Skeletal muscle cell (primary cell): ENCODE data around the gene GAB2.
"Not testable (repeated sequence)": the region's sequence is repeated elsewhere in the genome, so short reads cannot be mapped to it uniquely, and the experiment has no call there.

Experiments
- DNase-seq: peaks from one replicate; pipeline ENCODE4 v3.0.0-alpha.2; 2010; ENCODE audit warnings: low read depth
- H3K4me3 ChIP-seq: 2 replicates; pipeline ENCODE4 v1.5.1; 2011; ENCODE audit warnings: low read depth, mild to moderate bottlenecking, control low read depth, low read length, moderate library complexity

GAB2 gene

DNA sequence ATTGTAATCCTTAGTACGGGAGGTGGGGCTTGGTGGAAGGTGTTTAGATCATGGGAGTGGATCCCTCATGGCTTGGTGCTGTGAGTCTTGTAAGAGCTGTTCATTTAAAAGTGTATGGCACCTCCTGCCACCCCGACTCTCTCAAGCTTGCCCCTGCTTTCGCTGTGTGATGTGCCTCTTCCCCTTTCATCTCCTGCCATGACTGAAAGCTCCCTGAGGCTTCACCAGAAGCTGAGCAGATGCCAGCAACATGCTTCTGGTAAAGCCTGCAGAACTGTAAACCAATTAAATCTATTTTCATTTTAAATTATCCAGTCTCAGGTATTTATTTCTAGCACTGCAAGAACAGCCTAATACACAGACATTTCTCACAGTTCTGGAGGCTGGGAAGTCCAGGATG, 40.8 kb downstream of the GAB2 start:
- H3K4me3 ChIP-seq, result no peak overlapping the region
- no peak for DNase-seq

DNA sequence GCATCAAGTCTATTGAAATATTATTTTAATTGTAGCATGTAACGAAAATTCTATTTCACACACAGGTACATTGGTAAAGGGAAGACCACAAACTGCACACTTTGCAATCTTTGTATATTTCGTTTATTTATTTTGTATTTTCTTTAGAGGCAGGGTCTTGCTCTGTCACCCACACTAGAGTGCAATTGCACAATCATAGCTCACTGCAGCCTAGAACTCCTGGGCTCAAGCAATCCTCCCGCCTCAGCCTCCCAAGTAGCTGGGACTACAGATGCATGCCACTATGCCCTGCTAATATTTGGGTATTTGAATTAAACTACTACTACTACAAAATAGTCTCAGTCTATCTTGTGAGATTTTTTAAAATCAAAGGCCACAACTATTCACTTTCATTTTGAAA, 42.7 kb downstream of the GAB2 start:
- DNase-seq, result no peak
- no peak overlapping the region for H3K4me3 ChIP-seq

DNA sequence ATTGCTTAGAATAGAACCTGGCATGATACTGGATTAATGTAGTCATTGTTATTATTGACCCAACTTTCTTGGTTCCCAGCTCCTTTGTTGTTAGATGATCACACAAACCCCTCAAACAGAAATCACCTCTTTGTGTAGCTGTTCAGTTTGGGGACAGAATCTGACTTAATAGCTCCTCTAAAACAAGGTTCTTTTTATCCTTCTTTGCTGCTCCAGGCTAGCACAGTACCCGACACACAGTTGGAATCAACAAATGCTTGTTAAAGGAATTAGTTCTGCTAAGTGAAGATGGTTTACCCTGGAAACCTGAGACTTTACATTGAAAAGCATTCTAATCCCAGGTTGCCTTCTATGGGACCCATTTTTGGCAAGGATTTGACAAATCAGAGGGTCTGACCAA, 43.9 kb downstream of the GAB2 start:
- no peak for DNase-seq
- no peak overlapping the region for H3K4me3 ChIP-seq

DNA sequence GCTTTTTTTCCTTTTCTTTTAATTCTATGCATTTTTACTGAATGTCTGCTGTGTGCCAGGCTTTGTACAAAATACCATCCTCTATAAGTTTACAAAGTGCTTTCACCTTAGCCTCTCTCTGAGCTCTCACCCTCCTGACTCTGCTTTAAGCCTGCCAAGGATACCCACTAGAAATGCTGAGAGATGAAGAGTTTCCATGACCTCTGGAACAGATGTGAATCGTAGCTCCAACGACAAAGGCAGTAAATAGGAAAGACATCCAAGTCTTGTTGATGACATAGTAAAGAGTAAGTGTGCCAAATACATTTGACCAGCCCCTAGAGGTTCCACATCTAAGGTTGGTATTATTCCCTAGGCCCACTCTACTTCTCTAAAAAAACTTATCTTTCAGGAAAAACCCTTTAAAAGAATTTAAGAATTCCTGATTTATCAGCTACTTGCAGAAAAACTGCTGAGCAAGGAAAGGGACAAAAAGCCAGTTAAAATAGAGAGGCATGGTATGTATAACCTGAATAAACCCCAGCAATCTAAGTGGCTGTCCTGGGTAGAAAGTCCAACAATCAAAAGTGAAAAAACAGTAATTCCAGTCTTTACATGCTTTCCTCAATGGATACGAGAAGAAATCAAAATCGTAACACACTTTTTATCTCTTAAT, 45.4 kb downstream of the GAB2 start:
- no peak for DNase-seq
- no peak overlapping the region for H3K4me3 ChIP-seq

DNA sequence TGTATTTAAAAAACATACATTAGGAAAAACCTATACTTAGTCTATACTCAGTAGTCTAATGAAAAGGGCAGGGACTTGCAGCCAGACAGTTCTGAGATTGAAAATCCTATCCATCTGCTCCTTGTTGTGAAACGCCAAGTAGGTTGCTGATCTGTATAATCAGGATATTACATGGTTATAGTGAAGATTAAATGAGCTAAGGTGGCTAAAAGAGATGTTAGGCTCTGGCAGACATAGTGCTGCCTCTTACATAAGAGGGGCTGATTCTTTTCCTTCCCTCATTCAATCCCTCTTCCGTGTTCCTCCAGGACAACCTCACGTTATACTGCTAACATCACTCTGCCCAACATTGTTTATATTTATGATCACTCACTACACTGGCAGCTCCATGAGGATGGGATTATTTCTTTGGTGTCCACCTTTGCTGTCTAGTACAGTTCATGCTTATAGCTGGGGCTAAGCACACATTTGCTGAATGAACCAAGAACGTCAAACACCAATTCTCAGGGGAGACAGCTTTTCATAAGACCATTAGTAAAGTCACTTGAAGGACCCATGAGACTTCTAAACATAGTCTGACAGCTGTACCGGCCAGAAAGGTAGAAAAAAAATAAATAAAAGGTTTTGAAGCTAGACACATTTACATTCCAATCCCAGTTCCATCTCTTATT, 46.3 kb downstream of the GAB2 start:
- no peak for DNase-seq
- no peak overlapping the region for H3K4me3 ChIP-seq

DNA sequence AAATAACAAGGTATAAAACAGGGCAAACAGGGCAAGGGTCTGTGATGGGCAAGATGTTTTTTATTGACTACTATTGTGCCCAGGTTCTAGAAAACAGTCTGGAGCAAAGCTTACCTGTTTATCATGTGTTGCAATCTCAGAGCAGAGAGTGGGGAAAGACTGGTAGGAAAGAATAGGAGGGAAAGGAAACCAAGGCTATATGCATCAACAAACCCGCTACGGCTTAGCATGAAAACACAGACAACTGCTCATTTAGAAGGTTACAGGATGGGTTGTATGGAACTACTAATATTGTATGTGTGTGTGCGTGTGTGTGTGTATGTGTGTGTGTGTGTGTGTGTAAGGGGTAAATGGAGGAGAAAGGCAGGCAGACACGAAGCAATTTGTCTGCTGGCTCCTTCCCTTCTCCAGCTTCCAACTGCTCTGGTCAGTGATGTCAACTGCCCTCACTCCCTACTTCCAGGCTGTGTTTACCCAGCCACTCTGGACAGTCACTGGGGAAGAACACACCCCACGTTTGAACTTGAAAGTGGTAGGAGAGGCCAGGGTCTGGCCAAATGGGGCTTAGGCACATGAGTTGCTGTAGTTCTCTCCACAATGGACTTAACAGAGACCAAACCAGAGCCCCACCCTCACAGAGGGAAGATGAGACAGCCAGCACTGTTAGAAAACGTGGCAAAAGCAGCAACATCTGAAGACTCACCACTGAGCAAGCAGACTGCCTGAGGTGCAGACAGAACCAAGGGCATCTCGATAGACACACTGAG, 47.0 kb downstream of the GAB2 start:
- no peak for DNase-seq
- no peak overlapping the region for H3K4me3 ChIP-seq

DNA sequence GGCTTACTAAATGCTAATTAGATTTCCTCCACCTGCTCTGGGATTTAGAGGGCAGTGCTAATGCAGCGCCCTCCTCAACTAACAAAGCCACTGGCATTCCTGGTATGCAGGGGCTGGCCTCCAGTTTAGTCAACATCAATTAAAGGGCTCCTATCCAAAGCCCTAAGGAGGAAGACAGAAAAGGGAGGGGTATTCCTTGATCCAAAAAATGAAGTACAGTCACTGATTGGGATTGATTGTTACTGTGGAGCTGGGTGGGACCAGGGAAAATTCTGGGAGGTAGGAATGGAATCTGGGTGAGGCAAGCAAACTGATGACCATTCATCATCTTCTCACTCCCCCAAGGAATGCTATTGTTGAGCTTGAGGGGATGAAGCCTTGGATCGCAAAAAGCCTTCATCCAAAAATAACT, 52.2 kb downstream of the GAB2 start:
- no peak overlapping the region for H3K4me3 ChIP-seq
- no peak for DNase-seq

DNA sequence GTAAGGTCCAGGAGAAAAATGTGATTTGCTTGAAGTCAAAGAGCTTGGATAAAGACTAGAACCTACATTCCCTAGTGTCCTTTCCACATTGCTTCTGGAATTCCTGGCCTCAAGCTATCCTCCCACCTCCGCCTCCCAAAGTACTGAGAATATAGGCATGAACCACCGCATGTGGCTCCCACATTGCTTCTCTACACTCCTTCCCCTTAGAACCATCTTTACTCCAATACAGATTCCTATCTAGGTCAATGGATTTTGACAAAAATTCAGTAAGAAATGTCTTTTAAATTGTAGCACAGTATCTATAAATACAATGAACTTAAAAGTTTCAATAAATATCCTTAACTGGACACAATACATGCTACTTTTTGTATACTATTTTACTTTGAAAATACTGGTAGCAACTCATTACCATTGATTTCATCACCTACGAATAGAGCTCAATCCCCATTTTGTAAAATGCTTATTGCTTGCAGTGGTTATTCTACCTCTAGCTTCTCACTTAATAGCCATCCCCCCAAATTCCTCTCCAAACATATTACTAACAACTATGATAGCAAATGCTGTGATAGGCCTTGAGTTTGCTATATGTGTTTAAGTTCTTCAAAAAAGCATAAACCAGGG, 53.4 kb downstream of the GAB2 start:
- H3K4me3 ChIP-seq, result no peak overlapping the region
- no peak for DNase-seq

DNA sequence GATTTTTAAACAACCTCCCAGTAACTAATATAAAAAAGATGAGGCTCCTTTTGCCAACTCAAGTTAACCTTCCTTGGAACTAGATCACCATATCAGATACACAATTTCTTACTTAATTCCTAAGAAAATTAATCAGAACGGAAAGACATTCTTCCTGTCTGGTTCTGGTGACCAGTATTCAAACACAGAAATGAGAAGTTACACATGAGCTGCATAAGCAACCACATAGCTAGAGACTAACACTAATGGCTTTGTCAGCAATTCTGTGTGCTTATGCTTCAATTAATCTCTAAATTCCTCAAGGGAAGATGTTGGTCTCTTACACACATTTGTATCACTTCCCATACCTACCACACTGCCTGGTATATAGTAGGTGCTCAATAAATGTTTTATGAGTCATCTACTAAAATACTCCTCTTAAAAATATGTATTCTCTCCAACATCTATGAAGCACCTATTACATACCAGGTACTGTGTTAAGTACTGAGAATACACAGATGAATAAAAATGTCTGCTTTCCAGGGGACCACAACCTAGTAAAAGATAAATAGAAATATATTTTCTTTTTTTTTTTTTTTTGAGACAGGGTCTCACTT, 54.5 kb downstream of the GAB2 start:
- no peak overlapping the region for H3K4me3 ChIP-seq
- DNase-seq, result no peak

DNA sequence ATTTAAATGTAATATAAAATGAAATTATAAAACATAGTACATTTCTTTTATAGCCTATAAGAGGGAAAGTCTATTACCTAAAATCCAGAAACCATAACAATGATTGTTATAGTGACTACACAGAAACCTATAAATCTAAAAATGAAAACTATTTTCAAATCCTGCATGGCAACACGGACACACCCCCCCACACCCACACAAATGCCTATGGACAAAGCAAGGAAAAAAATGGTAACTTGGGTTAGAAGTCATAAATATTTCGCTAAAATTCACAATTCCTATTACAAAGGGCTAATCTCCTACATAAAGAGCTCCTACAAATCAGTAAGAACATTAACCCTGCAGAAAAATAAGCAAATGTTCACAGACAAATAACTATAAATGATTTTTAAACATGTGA, 56.4 kb downstream of the GAB2 start:
- DNase-seq, result no peak
- H3K4me3 ChIP-seq, result no peak overlapping the region

DNA sequence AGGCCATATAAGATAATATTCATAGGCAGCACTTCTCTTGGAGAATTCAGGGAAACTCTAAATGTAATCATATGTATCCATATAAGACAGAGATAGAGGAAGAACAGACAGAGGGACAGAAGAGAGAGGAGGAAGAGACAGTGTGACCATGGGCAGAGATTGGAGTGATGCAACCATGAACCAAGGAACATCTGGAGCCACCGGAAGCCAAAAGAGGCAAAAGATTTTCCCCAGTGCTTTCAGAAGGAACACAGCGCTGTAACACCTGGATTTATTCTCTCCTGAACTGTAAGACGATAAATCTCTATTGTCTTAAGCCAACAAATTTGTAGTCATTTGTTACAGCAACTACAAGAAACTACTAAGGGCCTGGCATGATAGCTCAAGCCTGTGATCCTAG, 57.7 kb downstream of the GAB2 start:
- no peak for DNase-seq
- no peak overlapping the region for H3K4me3 ChIP-seq

DNA sequence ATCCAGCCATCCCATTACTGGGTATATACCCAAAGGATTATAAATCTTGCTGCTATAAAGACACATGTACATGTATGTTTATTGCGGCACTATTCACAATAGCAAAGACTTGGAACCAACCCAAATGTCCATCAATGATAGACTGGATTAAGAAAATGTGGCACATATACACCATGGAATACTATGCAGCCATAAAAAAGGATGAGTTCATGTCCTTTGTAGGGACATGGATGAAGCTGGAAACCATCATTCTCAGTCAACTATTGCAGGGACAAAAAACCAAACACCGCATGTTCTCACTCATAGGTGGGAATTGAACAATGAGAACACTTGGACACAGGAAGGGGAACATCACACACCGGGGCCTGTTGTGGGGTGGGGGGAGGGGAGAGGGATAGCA, 59.7 kb downstream of the GAB2 start:
- H3K4me3 ChIP-seq, DNase-seq: not testable (repeated sequence)

DNA sequence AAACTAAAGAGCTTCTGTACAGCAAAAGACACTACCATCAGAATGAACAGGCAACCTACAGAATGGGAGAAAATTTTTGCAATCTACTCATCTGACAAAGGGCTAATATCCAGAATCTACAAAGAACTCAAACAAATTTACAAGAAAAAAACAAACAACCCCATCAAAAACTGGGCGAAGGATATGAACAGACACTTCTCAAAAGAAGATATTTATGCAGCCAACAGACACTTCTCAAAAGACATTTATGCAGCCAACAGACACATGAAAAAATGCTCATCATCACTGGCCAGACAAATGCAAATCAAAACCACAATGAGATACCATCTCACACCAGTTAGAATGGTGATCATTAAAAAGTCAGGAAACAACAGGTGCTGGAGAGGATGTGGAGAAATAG, 60.2 kb downstream of the GAB2 start:
- DNase-seq, H3K4me3 ChIP-seq: not testable (repeated sequence)

DNA sequence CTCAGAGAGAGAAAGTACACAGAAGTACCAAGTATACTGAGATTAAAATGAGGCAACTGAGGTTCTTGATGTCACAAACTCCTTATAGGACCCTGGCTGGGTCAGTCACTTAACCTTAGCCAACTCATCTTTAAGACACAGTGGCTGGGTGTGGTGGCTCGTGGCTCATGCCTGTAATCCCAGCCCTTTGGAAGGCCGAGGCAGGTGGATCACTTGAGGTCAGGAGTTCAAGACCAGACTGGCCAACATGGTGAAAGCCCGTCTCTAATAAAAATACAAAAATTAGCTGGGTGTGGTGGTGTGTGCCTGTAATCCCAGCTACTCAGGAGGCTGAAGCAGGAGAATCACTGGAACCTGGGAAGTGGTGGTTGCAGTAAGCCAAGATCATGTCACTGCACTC, 61.9 kb downstream of the GAB2 start:
- not testable (repeated sequence) for DNase-seq, H3K4me3 ChIP-seq

DNA sequence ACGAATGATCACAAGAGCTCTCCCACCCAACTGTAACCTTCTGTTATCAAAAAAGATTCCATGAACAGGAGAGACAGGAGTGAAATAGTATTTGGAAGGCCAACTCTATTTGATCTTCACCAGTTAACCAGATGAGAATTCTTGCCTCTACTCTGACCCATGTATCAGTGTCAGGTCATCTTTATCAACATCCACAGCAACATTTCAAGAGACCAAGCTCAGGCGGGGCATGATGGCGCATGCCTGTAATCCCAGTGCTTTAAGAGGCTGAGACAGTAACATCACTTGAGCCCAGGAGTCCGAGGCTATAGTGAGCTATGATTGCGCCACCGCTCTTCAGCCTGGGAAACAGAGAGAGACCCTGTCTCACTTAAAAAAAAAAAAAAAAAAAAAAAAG, 62.3 kb downstream of the GAB2 start:
- no peak for DNase-seq
- H3K4me3 ChIP-seq, result no peak overlapping the region

DNA sequence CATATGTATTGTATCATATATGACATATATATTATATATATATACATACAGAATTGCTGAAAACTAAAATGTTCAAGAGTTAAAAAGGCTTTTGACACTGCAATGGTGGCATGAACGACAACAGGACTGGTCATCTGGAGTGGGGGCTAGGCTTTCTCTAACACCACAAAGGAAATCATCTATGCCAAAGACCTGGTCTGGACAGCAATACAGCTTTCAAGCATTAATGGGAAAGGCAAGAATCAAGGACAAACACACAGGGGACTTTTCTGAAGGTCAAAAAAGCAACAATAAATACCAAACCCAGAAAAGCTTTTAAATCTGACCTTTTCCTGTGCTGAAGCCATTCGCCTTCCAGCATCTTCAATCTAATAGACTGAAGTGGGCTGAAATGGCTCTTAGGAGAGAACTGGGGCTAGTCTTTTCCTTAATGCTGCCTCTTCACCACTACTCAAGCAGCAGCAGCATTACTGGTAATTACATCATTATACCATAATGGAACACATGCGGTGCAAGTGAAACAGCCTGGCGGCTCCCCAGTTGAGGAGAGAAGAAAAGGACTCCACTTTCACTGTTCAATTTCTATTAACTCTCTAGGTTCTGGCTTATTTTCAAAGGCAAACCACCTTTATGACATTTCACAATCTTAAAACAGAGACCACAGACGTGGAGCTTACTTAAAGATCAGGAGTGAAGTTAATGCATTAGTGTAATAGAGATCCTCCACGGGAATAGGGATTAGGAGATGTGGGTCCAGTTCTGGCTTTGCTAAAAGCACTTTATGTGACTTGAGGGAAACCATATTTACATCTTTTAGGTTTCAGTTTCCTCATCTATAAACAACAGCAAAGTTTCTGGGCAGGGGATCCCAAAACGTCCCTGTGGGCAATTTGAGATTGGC, 63.0 kb downstream of the GAB2 start:
- DNase-seq, result no peak
- no peak overlapping the region for H3K4me3 ChIP-seq

DNA sequence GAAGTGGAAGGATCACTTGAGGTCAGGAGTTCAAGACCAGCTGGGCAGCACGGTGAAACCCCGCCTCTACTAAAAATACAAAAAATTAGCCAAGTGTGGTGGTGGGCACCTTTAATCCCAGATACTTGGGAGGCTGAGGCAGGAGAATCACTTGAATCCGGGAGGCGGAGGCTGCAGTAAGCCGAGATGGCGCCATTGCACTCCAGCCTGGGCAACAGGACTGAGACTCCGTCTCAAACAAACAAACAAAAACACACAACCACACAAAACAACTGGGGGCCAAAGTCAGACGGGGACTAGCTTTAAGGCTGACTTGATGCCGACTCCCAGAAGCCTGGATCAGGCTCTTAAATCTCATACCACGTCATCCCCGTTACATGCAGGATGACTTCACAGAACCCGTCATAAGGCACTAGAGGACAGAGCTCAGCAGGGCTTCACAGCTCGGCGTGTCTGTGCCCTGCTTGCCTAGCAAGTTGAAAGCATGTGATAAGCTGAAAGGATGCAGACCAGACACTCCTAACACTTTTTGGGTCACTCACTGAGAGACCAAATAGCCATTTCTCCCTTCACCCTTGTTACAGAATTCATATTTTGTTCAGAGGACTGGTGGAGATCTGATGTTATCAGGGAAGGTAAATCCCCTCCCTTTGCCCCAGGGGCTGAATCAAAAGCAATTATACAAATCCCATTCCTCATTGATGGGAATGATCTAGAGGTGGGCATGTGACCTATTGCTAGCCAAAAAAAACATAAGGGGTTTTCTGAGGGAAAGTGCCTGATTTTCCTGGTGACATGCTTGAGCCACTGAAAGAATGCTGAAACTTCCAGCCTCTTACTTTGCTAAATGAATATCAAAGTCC, 65.4 kb downstream of the GAB2 start:
- DNase-seq, result no peak
- H3K4me3 ChIP-seq, result no peak overlapping the region

DNA sequence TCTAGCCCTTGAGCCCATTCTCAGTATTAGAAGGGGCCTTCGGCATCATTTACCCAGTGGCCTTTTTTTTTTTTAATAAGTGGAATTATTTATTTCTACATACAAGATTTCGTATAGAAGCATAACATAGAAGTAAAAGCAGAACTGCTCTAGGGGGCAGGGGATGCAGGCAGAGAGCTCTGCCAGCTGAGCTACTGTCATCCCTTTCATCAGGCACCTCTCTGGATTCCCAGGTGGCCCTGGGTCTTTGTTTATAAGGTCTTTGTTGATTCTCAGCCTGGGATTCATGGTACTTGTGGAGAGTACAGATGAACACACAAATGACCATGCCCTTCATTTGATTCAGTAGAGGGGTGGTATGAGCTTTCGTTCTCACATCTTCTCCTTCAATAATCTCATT, 66.4 kb downstream of the GAB2 start:
- no peak for DNase-seq
- no peak overlapping the region for H3K4me3 ChIP-seq
